SK-N-SH (cell line): ENCODE measurements around the gene TMEM41B. TPM values are rescaled to one million over a fixed set of nuclear protein-coding genes. Genes with fewer than 3 reads are reported as not detected.
"Not testable (repeated sequence)": the region's sequence is repeated elsewhere in the genome, so short reads cannot be mapped to it uniquely, and the experiment has no call there.

Experiments used
- CTCF ChIA-PET: fragments of 300-600, 350-600 bp; formaldehyde crosslinking; extraction: SDS; loops from one replicate; lab custom pipeline; 2021; lab: Yijun Ruan, JAX
- POLR2A ChIA-PET: fragments of 350-600 bp; sonication (Branson Sonifier 250); formaldehyde crosslinking; extraction: SDS; loops from one replicate; lab custom pipeline; 2020; ENCODE audit warnings: antibody characterized with exemption, inconsistent platforms; lab: Yijun Ruan, JAX
- DNase-seq: peaks from one replicate; pipeline ENCODE4 v3.0.0; 2012
- H2AFZ ChIP-seq: fragments of 200-600 bp; sonication (generic); 2 replicates; pipeline ENCODE4 v1.8.1; 2016; ENCODE audit warnings: antibody characterized with exemption, mild to moderate bottlenecking, low read depth
- H3F3A ChIP-seq: fragments of 200-600 bp; sonication (generic); replicated peaks from 2 replicates; pipeline ENCODE3; 2016; ENCODE audit warnings: antibody characterized with exemption, mild to moderate bottlenecking; ENCODE audit not compliant: insufficient read depth
- H3K27ac ChIP-seq, 2 experiments: fragments of 200-500 bp in 1 of 2; fragments of 200-600 bp in 1 of 2; sonication (Bioruptor generic) in 1 of 2; sonication (generic), shearing (Covaris generic) in 1 of 2; 2 replicates each; pipeline versions ENCODE4 v1.5.1 to v1.6.1; 2014 to 2016; ENCODE audit warnings: low read depth in 2 of 2, inconsistent platforms in 1 of 2, low read length in 1 of 2, mild to moderate bottlenecking in 1 of 2, mixed read lengths in 1 of 2
- H3K27me3 ChIP-seq: fragments of 200-600 bp; sonication (generic), shearing (Covaris generic); 2 replicates; pipeline ENCODE4 v1.6.1; 2016; ENCODE audit warnings: mixed run types; ENCODE audit not compliant: insufficient read depth
- H3K36me3 ChIP-seq, 2 experiments: fragments of 200-500 bp in 1 of 2; fragments of 200-600 bp in 1 of 2; sonication (Bioruptor generic) in 1 of 2; sonication (generic) in 1 of 2; replicated peaks in 1 of 2; 2 replicates each; pipeline versions ENCODE3 to v1.5.1; 2014 to 2016; ENCODE audit warnings: low read length in 1 of 2, mild to moderate bottlenecking in 1 of 2; ENCODE audit not compliant: insufficient read depth in 2 of 2, control insufficient read depth in 1 of 2
- H3K4me1 ChIP-seq, 2 experiments: fragments of 200-500 bp in 1 of 2; fragments of 200-600 bp in 1 of 2; sonication (Bioruptor generic) in 1 of 2; sonication (generic), shearing (Covaris generic) in 1 of 2; 2 replicates each; pipeline versions ENCODE4 v1.5.1 to v1.6.1; 2014 to 2016; ENCODE audit warnings: low read depth in 1 of 2, low read length in 1 of 2, mixed run types in 1 of 2; ENCODE audit not compliant: insufficient read depth in 2 of 2, control insufficient read depth in 1 of 2
- H3K4me2 ChIP-seq: fragments of 200-600 bp; sonication (generic), shearing (Covaris generic); 2 replicates; pipeline ENCODE4 v1.6.1; 2017; ENCODE audit warnings: mixed run types
- H3K4me3 ChIP-seq, 2 experiments: fragments of 200-500 bp in 1 of 2; fragments of 200-600 bp in 1 of 2; sonication (Bioruptor generic) in 1 of 2; sonication (generic), shearing (Covaris generic) in 1 of 2; 2 replicates each; pipeline versions ENCODE4 v1.5.1 to v1.8.1; 2014 to 2016; ENCODE audit warnings: low read depth in 2 of 2, inconsistent platforms in 1 of 2, low read length in 1 of 2, mild to moderate bottlenecking in 1 of 2, mixed read lengths in 1 of 2, moderate library complexity in 1 of 2
- H3K79me2 ChIP-seq: fragments of 200-600 bp; sonication (generic); 2 replicates; pipeline ENCODE4 v1.8.1; 2017; ENCODE audit warnings: mild to moderate bottlenecking; ENCODE audit not compliant: insufficient read depth
- H3K9ac ChIP-seq: fragments of 200-600 bp; sonication (generic); 2 replicates; pipeline ENCODE4 v1.6.1; 2017; ENCODE audit warnings: mixed run types
- H3K9me2 ChIP-seq: fragments of 200-600 bp; sonication (generic); 2 replicates; pipeline ENCODE4 v1.6.1; 2017; ENCODE audit warnings: mixed run types
- H3K9me3 ChIP-seq: fragments of 200-600 bp; sonication (generic); 2 replicates; pipeline ENCODE4 v1.6.1; 2017; ENCODE audit warnings: mixed run types, mild to moderate bottlenecking, moderate library complexity
- H4K20me1 ChIP-seq: fragments of 200-600 bp; sonication (generic); 2 replicates; pipeline ENCODE4 v1.6.1; 2017; ENCODE audit warnings: mild to moderate bottlenecking, mixed run types; ENCODE audit not compliant: insufficient read depth
- CHD2 ChIP-seq: fragments of 150-350 bp; IDR thresholded peaks from 2 replicates; pipeline ENCODE4 v1.6.1; 2018; ENCODE audit warnings: low read length; ENCODE audit not compliant: partially characterized antibody
- ELF1 ChIP-seq: IDR thresholded peaks from 2 replicates; pipeline ENCODE4 v1.4.0; 2012
- EP300 ChIP-seq, 2 experiments: IDR thresholded peaks; 2 replicates each; pipeline versions ENCODE4 v1.4.0 to v1.6.1; 2012; ENCODE audit warnings: borderline replicate concordance in 1 of 2, low read depth in 1 of 2, low read length in 1 of 2
- EZH2phosphoT487 ChIP-seq: fragments of 200-600 bp; sonication (generic); IDR thresholded peaks from 2 replicates; pipeline ENCODE4 v1.6.1; 2017; ENCODE audit warnings: low read depth, mixed run types, mild to moderate bottlenecking, antibody characterized with exemption, moderate library complexity, borderline replicate concordance
- GABPA ChIP-seq: IDR thresholded peaks from 2 replicates; pipeline ENCODE4 v1.4.0; 2012; ENCODE audit warnings: low read depth, mild to moderate bottlenecking
- JUND ChIP-seq: IDR thresholded peaks from 2 replicates; pipeline ENCODE4 v1.4.0; 2012
- NFIC ChIP-seq: IDR thresholded peaks from 2 replicates; pipeline ENCODE4 v1.4.0; 2012; ENCODE audit warnings: borderline replicate concordance
- RAD21 ChIP-seq: IDR thresholded peaks from 2 replicates; pipeline ENCODE4 v1.6.1; 2012; ENCODE audit warnings: mild to moderate bottlenecking, low read length
- RXRA ChIP-seq: IDR thresholded peaks from 2 replicates; pipeline ENCODE4 v1.4.0; 2012; ENCODE audit warnings: low read depth, mild to moderate bottlenecking, borderline replicate concordance
- SMC3 ChIP-seq: IDR thresholded peaks from 2 replicates; pipeline ENCODE4 v1.6.1; 2012; ENCODE audit warnings: low read depth, low read length, improper control_type of control experiment
- TCF12 ChIP-seq: IDR thresholded peaks from 2 replicates; pipeline ENCODE4 v1.4.0; 2012
- WGBS: methylation state at CpG from one replicate; pipeline ENCODE4 v1.1.6; 2017; ENCODE audit warnings: low lambda C conversion rate; 5-methylcytosine and 5-hydroxymethylcytosine counted together
- polyA plus RNA-seq, 3 experiments: library from polyadenylated mRNA; depleted of rRNA; stranded (reverse); fragments of >200 nt; gene quantifications; 2 replicates each; pipeline ENCODE4 v1.2.3, GENCODE V29; 2012
- TF ChIP-seq, protein P1 (sequence below): fragments of 150-350 bp; IDR thresholded peaks from 2 replicates; pipeline ENCODE4 v1.6.1; 2017; ENCODE audit warnings: antibody characterized with exemption, low read length, low read depth, borderline replicate concordance
- TF ChIP-seq, protein P2 (sequence below): IDR thresholded peaks from 2 replicates; pipeline ENCODE4; 2012
- TF ChIP-seq, protein P3 (sequence below): IDR thresholded peaks from 2 replicates; pipeline ENCODE4 v1.6.1; 2012; ENCODE audit warnings: mild to moderate bottlenecking, low read depth, low read length, moderate library complexity

The TMEM41B gene
- polyA plus RNA-seq, 1 of the 3 experiments (the other 2 are of a cell fraction) = 23.5 TPM

DNA sequence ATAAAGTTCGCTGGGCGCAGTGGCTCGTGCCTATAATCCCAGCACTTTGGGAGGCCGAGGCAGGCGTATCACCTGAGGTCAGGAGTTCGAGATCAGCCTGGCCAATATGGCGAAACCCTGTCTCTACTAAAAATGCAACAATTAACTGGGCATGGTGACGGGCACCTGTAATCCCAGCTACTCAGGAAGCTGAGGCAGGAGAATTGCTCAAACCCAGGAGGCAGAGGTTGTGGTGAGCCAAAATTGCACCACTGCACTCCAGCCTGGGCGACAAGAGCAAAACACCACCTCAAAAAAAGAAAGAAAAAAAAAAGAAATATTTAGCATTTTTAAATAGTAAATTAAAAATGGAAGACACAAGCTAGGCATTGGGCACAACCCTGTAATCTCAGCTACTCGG, 78.2 kb downstream of the TMEM41B start:
- H3K27me3 ChIP-seq, H3K4me3 ChIP-seq, H3K36me3 ChIP-seq, POLR2A ChIA-PET, H3K27ac ChIP-seq, DNase-seq, H3K9me3 ChIP-seq, H2AFZ ChIP-seq, H3F3A ChIP-seq, H3K4me1 ChIP-seq, H3K4me2 ChIP-seq, H3K9ac ChIP-seq, H3K9me2 ChIP-seq: not testable (repeated sequence)
- Histone ChIP-seq H4K20me1 (peaks cover 70% of the 10 kb centered on the region), H3K79me2 (peaks cover 100% of the 10 kb centered on the region)
- CTCF ChIA-PET = interaction anchor here (0.9 kb wide), 1 partner anchor 11 kb away, joined by 3 read pairs; no protein-coding TSS in a partner anchor
- WGBS = 99% methylated on average over 10 of the region's 10 CpGs

DNA sequence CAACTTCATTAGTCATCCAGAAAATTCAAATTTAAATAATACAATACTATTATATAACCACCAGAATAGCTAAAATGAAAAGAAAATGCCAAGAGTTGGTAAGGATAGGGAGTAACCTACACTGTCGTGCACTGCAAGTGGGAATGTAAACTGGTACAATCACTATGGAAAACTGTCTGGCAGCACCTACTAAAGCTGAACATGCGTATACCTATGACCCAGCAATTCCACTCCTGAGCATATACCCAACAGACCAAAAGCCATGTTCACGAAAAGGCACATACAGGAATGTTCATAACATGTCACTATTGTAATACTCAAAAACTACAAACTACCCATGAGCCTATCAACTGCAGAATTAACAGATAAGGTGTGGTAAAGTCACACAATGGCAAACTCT, 81.9 kb downstream of the TMEM41B start:
- H3K27me3 ChIP-seq = no peaks in the 10 kb centered on the region
- H3K4me1 ChIP-seq = no peaks in the 10 kb centered on the region
- no peaks in the 10 kb centered on the region for H3K9me3 ChIP-seq
- ChIA-PET POLR2A (no interaction called here), CTCF (interaction anchor here (1.7 kb wide), 1 partner anchor 12 kb away, joined by 3 read pairs; no protein-coding TSS in a partner anchor)
- DNase-seq = no peak
- peaks cover 0 to 6% of the 10 kb centered on the region in 2 experiments for H3K36me3 ChIP-seq
- peaks cover 79% of the 10 kb centered on the region for H4K20me1 ChIP-seq
- whole genome bisulfite sequencing = 92% methylated on average over 3 of the region's 3 CpGs
- H3K9ac ChIP-seq = no peak overlapping the region
- no peak for TF ChIP-seq EZH2phosphoT487
- TF ChIP-seq, protein P1, sequence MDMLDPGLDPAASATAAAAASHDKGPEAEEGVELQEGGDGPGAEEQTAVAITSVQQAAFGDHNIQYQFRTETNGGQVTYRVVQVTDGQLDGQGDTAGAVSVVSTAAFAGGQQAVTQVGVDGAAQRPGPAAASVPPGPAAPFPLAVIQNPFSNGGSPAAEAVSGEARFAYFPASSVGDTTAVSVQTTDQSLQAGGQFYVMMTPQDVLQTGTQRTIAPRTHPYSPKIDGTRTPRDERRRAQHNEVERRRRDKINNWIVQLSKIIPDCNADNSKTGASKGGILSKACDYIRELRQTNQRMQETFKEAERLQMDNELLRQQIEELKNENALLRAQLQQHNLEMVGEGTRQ = no peak
- H3K79me2 ChIP-seq = peaks cover 100% of the 10 kb centered on the region
- no peak overlapping the region for H3K4me2 ChIP-seq
- no peak overlapping the region for H2AFZ ChIP-seq
- H3K4me3 ChIP-seq = no peak overlapping the region
- H3F3A ChIP-seq = peaks cover 8% of the 10 kb centered on the region
- no peak overlapping the region for H3K27ac ChIP-seq
- no peaks in the 10 kb centered on the region for H3K9me2 ChIP-seq

DNA sequence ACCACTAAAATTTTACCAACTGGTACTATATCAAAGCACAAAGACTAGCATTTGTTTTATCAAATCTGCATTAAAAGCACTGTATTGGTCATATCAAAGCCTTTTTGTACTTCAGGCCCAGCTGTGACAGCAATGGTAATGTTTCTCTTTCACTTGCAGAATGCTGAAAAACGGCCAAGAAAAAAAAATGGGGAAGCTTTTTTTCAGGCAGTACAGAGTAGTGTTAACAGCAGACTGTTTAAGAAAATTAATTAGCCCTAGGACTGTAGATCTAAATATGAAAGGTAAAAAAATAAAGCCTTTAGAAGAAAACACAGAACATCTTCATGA, 82.6 kb downstream of the TMEM41B start:
- Histone ChIP-seq H3K9me2 (no peaks in the 10 kb centered on the region), H3K79me2 (peaks cover 100% of the 10 kb centered on the region), H3K4me2 (no peak overlapping the region; the same call in 1 of the 2 replicates), H3F3A (peaks cover 8% of the 10 kb centered on the region), H3K36me3 (peaks cover 0 to 6% of the 10 kb centered on the region in 2 experiments), H3K4me1 (no peaks in the 10 kb centered on the region), H3K9ac (peak overlapping the region; percentile 1; the same call in 1 of the 2 replicates), H3K27ac (peak overlapping the region in 1 of 2 experiments; percentile 23; a peak in 1 of 4 replicates), H3K9me3 (no peaks in the 10 kb centered on the region), H3K27me3 (no peaks in the 10 kb centered on the region), H3K4me3 (peak overlapping the region in 1 of 2 experiments; percentile 30; a peak in 1 of 4 replicates), H4K20me1 (peaks cover 76% of the 10 kb centered on the region), H2AFZ (no peak overlapping the region)
- no peak for DNase-seq
- ChIA-PET POLR2A (no interaction called here), CTCF (interaction anchor here (1.7 kb wide), 1 partner anchor 13 kb away, joined by 3 read pairs; no protein-coding TSS in a partner anchor)
- TF ChIP-seq, protein P1 = no peak
- TF ChIP-seq SMC3 (no peak), TCF12 (no peak), EP300 (IDR thresholded peaks at IDR 0.05; ENCODE audit: borderline replicate concordance in 1 of 2, low read depth in 1 of 2, low read length in 1 of 2) (no peak), CHD2 (no peak), RAD21 (no peak), NFIC (no peak), RXRA (no peak), GABPA (no peak), JUND (no peak), ELF1 (no peak)
- TF ChIP-seq, protein P2, sequence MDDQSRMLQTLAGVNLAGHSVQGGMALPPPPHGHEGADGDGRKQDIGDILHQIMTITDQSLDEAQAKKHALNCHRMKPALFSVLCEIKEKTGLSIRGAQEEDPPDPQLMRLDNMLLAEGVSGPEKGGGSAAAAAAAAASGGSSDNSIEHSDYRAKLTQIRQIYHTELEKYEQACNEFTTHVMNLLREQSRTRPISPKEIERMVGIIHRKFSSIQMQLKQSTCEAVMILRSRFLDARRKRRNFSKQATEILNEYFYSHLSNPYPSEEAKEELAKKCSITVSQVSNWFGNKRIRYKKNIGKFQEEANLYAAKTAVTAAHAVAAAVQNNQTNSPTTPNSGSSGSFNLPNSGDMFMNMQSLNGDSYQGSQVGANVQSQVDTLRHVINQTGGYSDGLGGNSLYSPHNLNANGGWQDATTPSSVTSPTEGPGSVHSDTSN = no peak
- TF ChIP-seq, protein P3, sequence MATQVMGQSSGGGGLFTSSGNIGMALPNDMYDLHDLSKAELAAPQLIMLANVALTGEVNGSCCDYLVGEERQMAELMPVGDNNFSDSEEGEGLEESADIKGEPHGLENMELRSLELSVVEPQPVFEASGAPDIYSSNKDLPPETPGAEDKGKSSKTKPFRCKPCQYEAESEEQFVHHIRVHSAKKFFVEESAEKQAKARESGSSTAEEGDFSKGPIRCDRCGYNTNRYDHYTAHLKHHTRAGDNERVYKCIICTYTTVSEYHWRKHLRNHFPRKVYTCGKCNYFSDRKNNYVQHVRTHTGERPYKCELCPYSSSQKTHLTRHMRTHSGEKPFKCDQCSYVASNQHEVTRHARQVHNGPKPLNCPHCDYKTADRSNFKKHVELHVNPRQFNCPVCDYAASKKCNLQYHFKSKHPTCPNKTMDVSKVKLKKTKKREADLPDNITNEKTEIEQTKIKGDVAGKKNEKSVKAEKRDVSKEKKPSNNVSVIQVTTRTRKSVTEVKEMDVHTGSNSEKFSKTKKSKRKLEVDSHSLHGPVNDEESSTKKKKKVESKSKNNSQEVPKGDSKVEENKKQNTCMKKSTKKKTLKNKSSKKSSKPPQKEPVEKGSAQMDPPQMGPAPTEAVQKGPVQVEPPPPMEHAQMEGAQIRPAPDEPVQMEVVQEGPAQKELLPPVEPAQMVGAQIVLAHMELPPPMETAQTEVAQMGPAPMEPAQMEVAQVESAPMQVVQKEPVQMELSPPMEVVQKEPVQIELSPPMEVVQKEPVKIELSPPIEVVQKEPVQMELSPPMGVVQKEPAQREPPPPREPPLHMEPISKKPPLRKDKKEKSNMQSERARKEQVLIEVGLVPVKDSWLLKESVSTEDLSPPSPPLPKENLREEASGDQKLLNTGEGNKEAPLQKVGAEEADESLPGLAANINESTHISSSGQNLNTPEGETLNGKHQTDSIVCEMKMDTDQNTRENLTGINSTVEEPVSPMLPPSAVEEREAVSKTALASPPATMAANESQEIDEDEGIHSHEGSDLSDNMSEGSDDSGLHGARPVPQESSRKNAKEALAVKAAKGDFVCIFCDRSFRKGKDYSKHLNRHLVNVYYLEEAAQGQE = no peak
- 19% methylated on average over 1 of the region's 1 CpG for WGBS
